ENCODE results near the gene SRBD1.

GRCh38 chr2:45578056-45578843 is 32.8 kb downstream of the SRBD1 start:
- TF ChIP-seq POLR2A (IDR thresholded peaks at IDR 0.05) (no peak), CTCF (IDR thresholded peaks at IDR 0.05 in 8 of 11, conservative IDR thresholded peaks at IDR 0.05 in 3 of 11) (peak in 9 of 11 experiments; percentile 7 to 61 (median 50)), POLR2AphosphoS5 (IDR thresholded peaks at IDR 0.05) (no peak)

All from spleen (tissue), 7 donors.